Kidney (tissue), 14 donors: Measurements from ENCODE around the gene TMCO2. TPM values are rescaled to one million over a fixed set of nuclear protein-coding genes. Genes with fewer than 3 reads are reported as not detected.

Experiments
- DNase-seq, 5 donors: peaks; one replicate each; pipeline ENCODE4 v3.0.0-alpha.2; 2013 to 2020
- FAIRE-seq: peaks from 2 replicates; lab custom pipeline; 2012; peaks lifted over from hg19 to GRCh38; lab: Jason Lieb, UNC
- H3K27ac ChIP-seq, 2 donors: one replicate each; pipeline ENCODE4 v1.7.0; 2013; ENCODE audit warnings: low read depth in 2 of 2, low read length in 2 of 2, inconsistent platforms in 1 of 2
- H3K27me3 ChIP-seq: one replicate; pipeline ENCODE4 v1.7.1; 2013; ENCODE audit warnings: low read length, inconsistent platforms; ENCODE audit not compliant: control insufficient read depth, insufficient read depth
- H3K36me3 ChIP-seq, 3 donors: one replicate each; pipeline versions ENCODE4 v1.7.0 to v1.7.1; 2013; ENCODE audit warnings: low read length in 3 of 3, control low read depth in 1 of 3, inconsistent platforms in 1 of 3; ENCODE audit not compliant: insufficient read depth in 3 of 3, control insufficient read depth in 2 of 3
- H3K4me1 ChIP-seq, 3 donors: one replicate each; pipeline versions ENCODE4 v1.7.0 to v1.7.1; 2013; ENCODE audit warnings: low read length in 3 of 3, inconsistent platforms in 1 of 3, low read depth in 1 of 3; ENCODE audit not compliant: control insufficient read depth in 2 of 3, insufficient read depth in 2 of 3
- H3K4me3 ChIP-seq, 3 donors: one replicate each; pipeline versions ENCODE4 v1.7.0 to v1.8.1; 2013; ENCODE audit warnings: low read length in 3 of 3, control low read depth in 1 of 3, inconsistent platforms in 1 of 3
- H3K9ac ChIP-seq, 3 donors: one replicate each; pipeline versions ENCODE4 v1.7.0 to v1.7.1; 2013; ENCODE audit warnings: low read length in 3 of 3, control low read depth in 1 of 3, inconsistent platforms in 1 of 3
- H3K9me3 ChIP-seq, 3 donors: one replicate each; pipeline versions ENCODE4 v1.7.0 to v1.7.1; 2013; ENCODE audit warnings: low read length in 3 of 3, control low read depth in 1 of 3, inconsistent platforms in 1 of 3; ENCODE audit not compliant: control insufficient read depth in 2 of 3, insufficient read depth in 1 of 3
- intact Hi-C: fragments of 100-400 bp; cut with DNase I; formaldehyde crosslinking; loops from one replicate; pipeline ENCODE4 v1.11.1; 2022
- polyA plus RNA-seq: library from polyadenylated mRNA; stranded (reverse); fragments of 350-450 nt; fragmentation: Illumina TruSeq; extraction: RNeasy Lipid Tissue Mini Kit (QIAGEN cat#74804); gene quantifications from one replicate; pipeline ENCODE4 v1.2.3, GENCODE V29; 2014; ENCODE audit warnings: low read depth, low replicate concordance; ENCODE audit not compliant: insufficient read depth
- total RNA-seq: library from RNA; stranded (reverse); fragmentation: NEBNext Ultra II Directional; extraction: Animal tissue kit (Norgen Biotek cat#: 25700); gene quantifications from one replicate; pipeline ENCODE4 v1.2.1, GENCODE V29; 2021
- TF ChIP-seq, protein P1 (sequence below): IDR thresholded peaks from 3 replicates; pipeline ENCODE4 v1.5.1; 2012; ENCODE audit warnings: mild to moderate bottlenecking, moderate library complexity, borderline replicate concordance; ENCODE audit not compliant: insufficient read depth; ENCODE audit errors: extremely low read depth
- donor health status: control.
- donor health status: control.
- donor health status: control.
- donor health status: control.
- donor health status: control.
- donor health status: DM: yes; HTN: yes; CAD: no.
- donor health status: Normal renal cell carcinoma (clear cell type).

Gene TMCO2
- total and polyA plus RNA-seq, 2 donors from 2014 or later: not detected

DNA sequence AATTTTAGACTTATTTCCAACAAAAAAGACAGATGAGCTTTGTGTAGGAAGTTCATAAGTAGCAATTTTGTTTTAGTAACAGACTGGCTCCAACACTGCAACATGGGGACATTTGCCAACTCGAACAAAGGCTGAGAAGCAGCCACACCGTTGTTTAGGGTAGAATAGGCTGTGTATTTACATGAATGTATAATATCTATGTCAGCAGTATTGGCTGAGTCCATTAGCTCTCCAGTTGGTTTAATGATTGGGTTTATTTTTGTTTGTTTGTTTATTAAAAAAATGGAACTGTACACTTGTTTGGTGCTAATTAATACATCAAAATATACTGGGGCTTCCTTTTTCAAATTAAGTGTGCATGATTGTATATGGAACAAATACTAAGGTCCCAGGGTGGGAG lies 7.3 kb upstream of the TMCO2 start:
- Histone ChIP-seq H3K9me3 (no peaks in the 10 kb centered on the region), H3K4me1 (no peaks in the 10 kb centered on the region), H3K27ac (no peak overlapping the region), H3K9ac (no peak overlapping the region), H3K4me3 (no peak overlapping the region), H3K27me3 (no peaks in the 10 kb centered on the region), H3K36me3 (peaks cover 13 to 22% (median 14%) of the 10 kb centered on the region in 3 donors)
- TF ChIP-seq, protein P1, sequence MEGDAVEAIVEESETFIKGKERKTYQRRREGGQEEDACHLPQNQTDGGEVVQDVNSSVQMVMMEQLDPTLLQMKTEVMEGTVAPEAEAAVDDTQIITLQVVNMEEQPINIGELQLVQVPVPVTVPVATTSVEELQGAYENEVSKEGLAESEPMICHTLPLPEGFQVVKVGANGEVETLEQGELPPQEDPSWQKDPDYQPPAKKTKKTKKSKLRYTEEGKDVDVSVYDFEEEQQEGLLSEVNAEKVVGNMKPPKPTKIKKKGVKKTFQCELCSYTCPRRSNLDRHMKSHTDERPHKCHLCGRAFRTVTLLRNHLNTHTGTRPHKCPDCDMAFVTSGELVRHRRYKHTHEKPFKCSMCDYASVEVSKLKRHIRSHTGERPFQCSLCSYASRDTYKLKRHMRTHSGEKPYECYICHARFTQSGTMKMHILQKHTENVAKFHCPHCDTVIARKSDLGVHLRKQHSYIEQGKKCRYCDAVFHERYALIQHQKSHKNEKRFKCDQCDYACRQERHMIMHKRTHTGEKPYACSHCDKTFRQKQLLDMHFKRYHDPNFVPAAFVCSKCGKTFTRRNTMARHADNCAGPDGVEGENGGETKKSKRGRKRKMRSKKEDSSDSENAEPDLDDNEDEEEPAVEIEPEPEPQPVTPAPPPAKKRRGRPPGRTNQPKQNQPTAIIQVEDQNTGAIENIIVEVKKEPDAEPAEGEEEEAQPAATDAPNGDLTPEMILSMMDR: no peak
- FAIRE-seq (no peak), DNase-seq (no peak)
- intact Hi-C loops: no loop called here

DNA sequence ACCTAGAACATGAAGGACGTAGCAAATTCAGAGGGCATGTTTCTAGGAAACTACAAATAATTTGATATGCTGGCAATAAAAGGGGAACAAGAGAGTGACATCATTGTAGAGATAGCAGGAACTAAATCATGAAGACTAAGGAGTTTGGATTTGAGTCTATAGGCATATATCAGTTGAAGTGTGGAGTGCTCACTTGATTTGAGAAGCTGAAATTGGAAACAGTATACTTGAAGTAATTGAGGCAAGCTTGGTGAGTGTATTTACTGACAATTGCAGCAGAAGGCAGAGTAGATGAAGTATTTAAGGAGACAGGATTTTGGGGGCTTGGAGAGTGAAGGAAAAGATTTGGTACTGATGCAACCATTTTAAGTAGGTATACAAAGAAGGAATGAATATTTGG lies 6.4 kb upstream of the TMCO2 start:
- Histone ChIP-seq H3K27me3 (no peaks in the 10 kb centered on the region), H3K4me1 (no peaks in the 10 kb centered on the region), H3K27ac (no peak overlapping the region), H3K9me3 (no peaks in the 10 kb centered on the region), H3K4me3 (no peak overlapping the region), H3K36me3 (peaks cover 13 to 22% (median 14%) of the 10 kb centered on the region in 3 donors), H3K9ac (no peak overlapping the region)
- FAIRE-seq: no peak
- DNase-seq: no peak
- TF ChIP-seq, protein P1: no peak
- intact Hi-C loops: no loop called here

DNA sequence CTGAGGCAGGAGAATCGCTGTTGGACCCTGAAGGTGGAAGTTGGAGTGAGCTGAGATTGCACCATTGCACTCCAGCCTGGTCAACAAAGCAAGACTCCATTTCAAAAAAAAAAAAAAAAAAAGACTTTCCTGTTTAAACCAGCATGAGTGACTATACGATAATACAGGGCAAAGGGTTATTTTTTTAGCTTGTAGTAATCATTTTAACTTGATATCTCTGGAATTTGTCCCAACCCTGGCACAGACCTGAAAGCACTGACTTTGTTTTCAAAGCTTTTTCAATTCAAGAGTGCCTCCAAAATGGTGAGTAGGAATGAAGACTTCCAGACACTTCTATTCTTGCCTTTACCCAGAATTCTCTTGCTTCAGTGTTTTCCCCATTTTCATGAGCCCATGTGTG lies 4.4 kb upstream of the TMCO2 start:
- TF ChIP-seq, protein P1: no peak
- Histone ChIP-seq H3K4me1 (no peaks in the 10 kb centered on the region), H3K36me3 (peaks cover 3 to 7% (median 6%) of the 10 kb centered on the region in 3 donors), H3K27me3 (no peaks in the 10 kb centered on the region), H3K27ac (no peak overlapping the region), H3K9me3 (no peaks in the 10 kb centered on the region), H3K4me3 (no peak overlapping the region), H3K9ac (no peak overlapping the region)
- FAIRE-seq (no peak), DNase-seq (no peak)
- intact Hi-C loops: no loop called here

DNA sequence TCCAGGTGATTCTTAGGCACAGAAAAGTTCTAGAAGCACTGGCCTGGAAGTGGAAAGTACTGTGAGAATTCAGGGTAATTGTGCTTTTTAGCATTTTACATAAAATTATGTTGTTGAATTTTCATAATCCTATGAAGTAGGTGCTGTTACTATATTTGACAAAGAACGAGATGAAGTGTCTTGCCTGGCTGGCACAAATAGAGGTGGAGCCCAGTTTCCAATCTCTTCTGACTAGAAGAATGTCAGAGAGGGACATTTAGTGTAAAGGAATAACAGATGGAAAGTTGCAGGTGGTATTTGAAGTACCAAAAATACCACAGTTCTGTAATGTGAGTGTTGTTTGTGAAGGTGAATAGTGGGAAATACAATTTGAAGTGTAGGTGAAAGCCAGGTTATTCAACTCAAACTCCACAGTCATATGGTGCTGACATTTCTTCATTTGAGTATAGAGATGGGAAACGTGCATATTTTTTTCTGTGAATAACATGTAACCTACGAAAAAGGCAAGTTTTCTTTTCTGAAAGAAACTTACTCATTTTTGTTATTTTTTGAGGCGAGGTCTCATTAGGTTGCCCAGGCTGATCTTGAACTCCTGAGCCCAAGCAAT lies 3.5 kb upstream of the TMCO2 start:
- no peaks in the 10 kb centered on the region for H3K9me3 ChIP-seq
- H3K27ac ChIP-seq: no peak overlapping the region
- DNase-seq: no peak
- no peaks in the 10 kb centered on the region for H3K27me3 ChIP-seq
- no peak overlapping the region for H3K9ac ChIP-seq
- no peak for FAIRE-seq
- TF ChIP-seq, protein P1: no peak
- no peaks in the 10 kb centered on the region for H3K4me1 ChIP-seq
- intact Hi-C loops: no loop called here
- H3K36me3 ChIP-seq: peaks cover 0 to 3% (median 2%) of the 10 kb centered on the region in 3 donors
- H3K4me3 ChIP-seq: no peak overlapping the region
